Measurements from ENCODE around the gene SIGLEC14.

DNA sequence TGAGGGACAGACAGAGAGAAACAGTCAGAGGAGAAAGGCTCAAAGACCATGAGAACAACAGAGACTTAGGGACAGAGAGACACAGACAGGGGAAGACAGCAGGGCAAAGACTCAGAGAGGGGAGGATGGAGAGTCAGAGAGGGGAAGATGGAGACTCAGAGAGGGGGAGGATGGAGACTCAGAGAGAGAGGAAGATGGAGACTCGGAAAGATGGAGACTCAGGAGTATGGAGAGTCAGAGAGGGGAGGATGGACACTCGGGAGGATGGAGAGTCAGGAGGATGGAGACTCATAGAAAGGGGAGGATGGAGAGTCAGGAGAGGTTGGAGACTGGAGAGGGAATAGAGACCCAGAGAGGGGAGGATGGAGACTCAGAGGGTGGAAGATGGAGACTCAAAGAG, 47.2 kb upstream of the SIGLEC14 start:
- TF ChIP-seq, protein P1, sequence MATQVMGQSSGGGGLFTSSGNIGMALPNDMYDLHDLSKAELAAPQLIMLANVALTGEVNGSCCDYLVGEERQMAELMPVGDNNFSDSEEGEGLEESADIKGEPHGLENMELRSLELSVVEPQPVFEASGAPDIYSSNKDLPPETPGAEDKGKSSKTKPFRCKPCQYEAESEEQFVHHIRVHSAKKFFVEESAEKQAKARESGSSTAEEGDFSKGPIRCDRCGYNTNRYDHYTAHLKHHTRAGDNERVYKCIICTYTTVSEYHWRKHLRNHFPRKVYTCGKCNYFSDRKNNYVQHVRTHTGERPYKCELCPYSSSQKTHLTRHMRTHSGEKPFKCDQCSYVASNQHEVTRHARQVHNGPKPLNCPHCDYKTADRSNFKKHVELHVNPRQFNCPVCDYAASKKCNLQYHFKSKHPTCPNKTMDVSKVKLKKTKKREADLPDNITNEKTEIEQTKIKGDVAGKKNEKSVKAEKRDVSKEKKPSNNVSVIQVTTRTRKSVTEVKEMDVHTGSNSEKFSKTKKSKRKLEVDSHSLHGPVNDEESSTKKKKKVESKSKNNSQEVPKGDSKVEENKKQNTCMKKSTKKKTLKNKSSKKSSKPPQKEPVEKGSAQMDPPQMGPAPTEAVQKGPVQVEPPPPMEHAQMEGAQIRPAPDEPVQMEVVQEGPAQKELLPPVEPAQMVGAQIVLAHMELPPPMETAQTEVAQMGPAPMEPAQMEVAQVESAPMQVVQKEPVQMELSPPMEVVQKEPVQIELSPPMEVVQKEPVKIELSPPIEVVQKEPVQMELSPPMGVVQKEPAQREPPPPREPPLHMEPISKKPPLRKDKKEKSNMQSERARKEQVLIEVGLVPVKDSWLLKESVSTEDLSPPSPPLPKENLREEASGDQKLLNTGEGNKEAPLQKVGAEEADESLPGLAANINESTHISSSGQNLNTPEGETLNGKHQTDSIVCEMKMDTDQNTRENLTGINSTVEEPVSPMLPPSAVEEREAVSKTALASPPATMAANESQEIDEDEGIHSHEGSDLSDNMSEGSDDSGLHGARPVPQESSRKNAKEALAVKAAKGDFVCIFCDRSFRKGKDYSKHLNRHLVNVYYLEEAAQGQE (IDR thresholded peaks at IDR 0.05; ENCODE audit: unreplicated experiment): no peak
- TF ChIP-seq, protein P2, sequence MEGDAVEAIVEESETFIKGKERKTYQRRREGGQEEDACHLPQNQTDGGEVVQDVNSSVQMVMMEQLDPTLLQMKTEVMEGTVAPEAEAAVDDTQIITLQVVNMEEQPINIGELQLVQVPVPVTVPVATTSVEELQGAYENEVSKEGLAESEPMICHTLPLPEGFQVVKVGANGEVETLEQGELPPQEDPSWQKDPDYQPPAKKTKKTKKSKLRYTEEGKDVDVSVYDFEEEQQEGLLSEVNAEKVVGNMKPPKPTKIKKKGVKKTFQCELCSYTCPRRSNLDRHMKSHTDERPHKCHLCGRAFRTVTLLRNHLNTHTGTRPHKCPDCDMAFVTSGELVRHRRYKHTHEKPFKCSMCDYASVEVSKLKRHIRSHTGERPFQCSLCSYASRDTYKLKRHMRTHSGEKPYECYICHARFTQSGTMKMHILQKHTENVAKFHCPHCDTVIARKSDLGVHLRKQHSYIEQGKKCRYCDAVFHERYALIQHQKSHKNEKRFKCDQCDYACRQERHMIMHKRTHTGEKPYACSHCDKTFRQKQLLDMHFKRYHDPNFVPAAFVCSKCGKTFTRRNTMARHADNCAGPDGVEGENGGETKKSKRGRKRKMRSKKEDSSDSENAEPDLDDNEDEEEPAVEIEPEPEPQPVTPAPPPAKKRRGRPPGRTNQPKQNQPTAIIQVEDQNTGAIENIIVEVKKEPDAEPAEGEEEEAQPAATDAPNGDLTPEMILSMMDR (conservative IDR thresholded peaks at IDR 0.05; ENCODE audit: low read depth in 2 of 2): no peak
- no peak for TF ChIP-seq EZH2 (IDR thresholded peaks at IDR 0.05; ENCODE audit: low read depth, unreplicated experiment)
- no peak for TF ChIP-seq JUNB (IDR thresholded peaks at IDR 0.05; ENCODE audit: unreplicated experiment)
- TF ChIP-seq CREB1 (CRISPR knock-in tag; IDR thresholded peaks at IDR 0.05; ENCODE audit: low read depth): no peak

All from GM23338 (cell line).